GM12872 (cell line): ENCODE data around the gene DPP3.

Source experiments
- TF ChIP-seq, protein P1 (sequence below): IDR thresholded peaks from 3 replicates; pipeline ENCODE4 v1.5.1; 2011; ENCODE audit warnings: low read depth, mild to moderate bottlenecking, low read length, moderate library complexity; ENCODE audit not compliant: insufficient read depth

The DPP3 gene

DNA sequence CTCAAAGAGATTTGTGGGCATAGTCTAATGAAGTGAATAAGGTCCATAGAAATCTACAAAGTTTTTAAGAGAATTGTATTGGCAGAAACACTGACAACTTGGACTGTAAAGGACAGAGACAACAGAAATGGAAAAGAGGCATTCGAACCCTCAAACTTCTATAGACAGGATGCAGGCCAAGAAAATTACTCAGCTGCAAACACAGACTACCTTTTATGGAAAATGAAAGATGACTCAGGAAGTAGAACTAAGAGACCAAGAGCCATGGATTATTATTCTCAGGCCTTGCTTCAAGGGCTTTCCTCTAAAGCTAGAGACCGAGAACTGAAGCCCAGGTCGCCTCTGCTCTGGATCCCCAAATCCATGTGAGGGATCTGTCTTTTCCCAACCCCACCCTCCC is 17.3 kb upstream of the DPP3 start:
- TF ChIP-seq, protein P1, sequence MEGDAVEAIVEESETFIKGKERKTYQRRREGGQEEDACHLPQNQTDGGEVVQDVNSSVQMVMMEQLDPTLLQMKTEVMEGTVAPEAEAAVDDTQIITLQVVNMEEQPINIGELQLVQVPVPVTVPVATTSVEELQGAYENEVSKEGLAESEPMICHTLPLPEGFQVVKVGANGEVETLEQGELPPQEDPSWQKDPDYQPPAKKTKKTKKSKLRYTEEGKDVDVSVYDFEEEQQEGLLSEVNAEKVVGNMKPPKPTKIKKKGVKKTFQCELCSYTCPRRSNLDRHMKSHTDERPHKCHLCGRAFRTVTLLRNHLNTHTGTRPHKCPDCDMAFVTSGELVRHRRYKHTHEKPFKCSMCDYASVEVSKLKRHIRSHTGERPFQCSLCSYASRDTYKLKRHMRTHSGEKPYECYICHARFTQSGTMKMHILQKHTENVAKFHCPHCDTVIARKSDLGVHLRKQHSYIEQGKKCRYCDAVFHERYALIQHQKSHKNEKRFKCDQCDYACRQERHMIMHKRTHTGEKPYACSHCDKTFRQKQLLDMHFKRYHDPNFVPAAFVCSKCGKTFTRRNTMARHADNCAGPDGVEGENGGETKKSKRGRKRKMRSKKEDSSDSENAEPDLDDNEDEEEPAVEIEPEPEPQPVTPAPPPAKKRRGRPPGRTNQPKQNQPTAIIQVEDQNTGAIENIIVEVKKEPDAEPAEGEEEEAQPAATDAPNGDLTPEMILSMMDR, result no peak

DNA sequence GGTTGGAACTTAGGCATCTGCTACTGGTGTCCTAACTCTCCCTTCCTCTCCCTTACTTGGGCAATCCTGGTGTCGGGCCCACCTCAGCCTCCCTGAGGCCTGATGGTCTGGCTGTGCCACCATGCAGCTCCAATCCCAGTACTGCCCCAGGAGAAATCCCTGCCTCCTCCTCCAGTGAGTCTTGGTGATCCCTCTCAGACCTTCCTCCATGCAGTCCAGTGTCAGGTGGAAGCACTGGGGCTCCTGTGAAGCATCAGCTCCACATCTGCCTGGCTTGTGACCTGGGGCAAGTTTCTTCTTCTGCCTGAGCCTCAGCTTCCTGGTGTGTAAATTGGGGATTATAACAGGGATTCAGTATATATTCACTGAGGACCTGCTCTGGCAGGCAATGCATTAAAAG is 15.3 kb upstream of the DPP3 start:
- TF ChIP-seq, protein P1, result no peak

DNA sequence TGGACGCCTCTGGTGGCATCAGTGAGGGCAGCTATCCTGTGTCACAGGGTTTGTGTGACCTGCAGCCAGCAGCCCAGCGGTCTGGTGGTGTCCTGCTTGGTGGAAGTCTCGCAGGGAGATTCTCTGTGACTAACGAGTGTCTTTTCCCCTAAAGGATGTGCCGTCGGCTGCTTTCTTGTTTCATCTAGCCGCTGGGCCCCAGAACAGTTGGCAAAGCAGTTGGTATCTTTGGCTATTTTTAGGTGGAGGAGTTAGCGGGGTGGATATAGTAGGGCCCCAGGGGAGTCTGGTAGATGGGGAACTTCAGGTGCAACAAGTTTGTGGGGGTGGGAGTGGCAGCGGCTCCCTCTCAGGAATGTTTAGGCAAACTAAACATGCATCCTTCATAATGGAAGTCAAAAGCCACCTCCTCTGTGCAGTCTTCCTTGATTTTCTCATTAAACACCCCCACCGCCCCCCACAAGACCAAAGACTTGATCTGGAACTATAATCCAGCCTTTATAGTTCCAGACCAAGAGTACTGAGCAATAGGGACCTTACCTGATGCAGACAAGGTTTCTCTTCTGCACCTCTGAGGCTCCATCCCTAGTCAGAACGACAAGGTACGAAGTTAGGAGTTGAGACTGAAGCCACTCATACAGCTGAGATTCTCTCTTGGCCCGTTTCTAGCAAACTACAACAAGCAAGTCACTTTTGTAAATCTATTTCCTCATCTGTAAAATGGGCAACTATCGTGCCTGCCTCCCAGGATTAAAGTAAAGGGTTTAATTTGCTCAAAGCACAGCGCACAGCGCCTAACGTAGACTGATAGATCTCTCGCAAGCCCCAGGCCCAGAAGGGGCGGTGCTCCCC is 14.6 kb upstream of the DPP3 start:
- TF ChIP-seq, protein P1, result no peak

DNA sequence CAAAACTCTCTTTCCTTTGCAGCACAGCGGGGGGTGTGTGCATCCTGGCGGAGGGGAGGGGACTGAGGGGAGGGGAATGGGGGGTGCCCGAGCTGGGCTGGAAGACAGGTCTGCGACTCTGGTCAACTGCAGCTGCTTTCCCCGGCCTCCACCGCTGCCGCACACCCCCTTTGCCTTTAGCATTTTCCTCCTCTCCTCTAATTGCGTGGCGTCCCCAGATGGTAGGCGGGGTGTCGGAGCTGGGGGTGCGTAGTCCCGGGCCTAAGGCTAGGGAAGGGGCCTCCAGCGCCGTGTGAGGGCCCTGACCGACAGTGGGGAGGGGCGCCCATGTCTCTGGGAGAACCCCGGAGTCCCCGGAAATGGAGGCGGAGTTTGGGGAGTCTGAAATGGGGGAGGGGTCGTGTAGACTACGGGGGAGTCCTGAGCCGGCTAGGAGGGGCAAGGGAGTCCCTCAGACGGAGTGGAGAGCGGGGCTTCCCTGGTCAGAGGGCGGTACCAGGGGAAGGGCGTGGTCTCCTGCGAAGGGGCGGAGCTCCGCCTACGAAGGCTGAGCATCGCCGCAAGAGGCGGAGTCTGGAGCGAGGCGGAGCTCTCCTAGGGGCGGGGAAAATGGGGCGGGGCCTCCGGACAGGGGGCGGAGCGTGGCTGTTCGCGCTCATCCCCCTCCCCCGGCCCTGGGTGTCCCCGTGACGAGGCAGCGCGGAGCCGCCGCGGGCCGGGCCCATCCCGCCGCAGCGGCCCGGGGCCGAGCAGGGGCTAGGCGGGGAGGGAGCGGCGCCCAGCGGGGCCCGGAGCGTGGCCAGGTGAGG is 13.8 kb upstream of the DPP3 start, which contains the start of gene PELI3:
PELI3 (plus strand) TSS at position 681 of the 809 bp plus-strand sequence. CDS start 1,224 bp downstream, outside the sequence.
- TF ChIP-seq, protein P1, result no peak

DNA sequence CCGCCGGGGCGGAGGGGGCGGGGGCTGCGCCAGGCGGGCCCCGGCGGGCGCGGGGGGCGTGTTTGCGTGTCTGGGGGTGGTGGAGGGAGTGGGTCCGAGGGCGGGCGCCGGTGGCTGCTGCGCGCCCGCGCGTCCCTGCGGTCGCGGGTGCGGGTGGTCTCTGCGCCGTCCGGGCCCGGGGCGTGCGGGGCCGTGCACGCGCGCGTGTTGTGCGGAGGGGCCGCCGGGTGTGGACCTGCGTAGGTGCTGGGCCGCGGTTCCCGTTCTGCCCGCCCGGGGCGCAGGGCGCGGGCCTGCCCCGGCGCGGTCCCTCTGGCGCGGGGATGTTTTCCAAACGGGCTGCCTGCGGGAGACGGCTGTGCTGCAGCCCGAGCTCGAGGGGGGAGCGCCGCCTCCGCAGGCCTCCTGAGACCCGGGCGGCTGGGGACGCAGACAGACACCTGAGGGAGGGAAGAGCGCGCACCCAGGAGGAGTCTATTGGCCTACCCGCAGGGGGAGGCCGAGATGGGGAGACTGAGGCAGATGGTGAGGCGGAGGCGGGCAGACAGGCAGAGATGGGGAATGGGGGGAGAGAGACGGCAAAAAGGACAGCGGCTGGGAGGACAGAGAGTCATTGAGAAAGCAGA is 13.1 kb upstream of the DPP3 start:
- TF ChIP-seq, protein P1, result peak; percentile 33; the same call in 2 of the 3 replicates

DNA sequence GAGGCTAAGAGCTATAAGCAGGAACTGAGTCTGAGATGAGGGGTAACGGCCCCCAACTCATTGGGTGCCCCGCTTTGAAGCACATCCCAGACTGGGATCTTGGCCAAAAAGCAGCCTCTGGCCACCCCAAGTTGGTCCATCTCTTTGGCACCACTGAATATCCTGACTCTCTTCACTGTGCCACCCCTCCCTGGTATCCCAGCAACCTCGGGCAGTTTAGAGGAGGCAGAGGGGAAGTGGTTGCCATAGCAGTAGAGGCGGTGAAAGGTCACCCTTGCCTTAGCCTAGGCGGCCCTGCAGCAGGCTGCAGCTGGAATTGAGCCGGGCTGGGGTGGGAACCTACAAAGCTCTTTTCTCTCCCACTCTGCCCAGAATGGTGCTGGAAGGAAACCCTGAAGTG is 12.5 kb upstream of the DPP3 start:
- TF ChIP-seq, protein P1, result no peak

DNA sequence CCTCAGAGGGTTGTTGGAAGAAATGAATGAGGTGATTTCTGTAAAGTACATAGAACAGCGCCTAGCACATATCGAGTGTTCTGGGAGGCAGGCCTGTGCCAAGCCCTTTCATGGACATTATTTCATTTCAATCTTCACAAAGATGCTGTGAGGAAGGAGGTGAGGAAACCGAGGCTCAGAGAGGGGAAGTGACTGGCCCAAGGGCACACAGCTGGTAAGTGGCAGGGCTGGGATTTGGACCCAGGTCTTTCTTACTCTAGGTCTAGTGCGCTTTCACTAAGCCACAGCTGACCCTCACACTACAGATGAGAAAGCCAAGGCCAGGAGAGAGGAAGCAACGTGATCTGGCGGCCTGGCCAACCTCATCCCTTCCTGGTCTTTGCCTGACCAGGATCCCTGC is 11.5 kb upstream of the DPP3 start:
- TF ChIP-seq, protein P1, result no peak
